Prostate gland (tissue), 2 donors: ENCODE results near the gene RXRB. TPM values are rescaled to one million over a fixed set of nuclear protein-coding genes. Genes with fewer than 3 reads are reported as not detected.

Source experiments
- DNase-seq: peaks from one replicate; pipeline ENCODE4 v3.0.0-alpha.2; 2019; ENCODE audit warnings: low spot score
- H3K27ac ChIP-seq, 2 donors: fragments of 200-600 bp; sonication (generic); 2 replicates each; pipeline ENCODE4 v1.5.1; 2017 to 2019
- H3K27me3 ChIP-seq: fragments of 200-600 bp; sonication (generic); replicated peaks from 2 replicates; pipeline ENCODE4 v1.5.1; 2019; ENCODE audit not compliant: insufficient read depth
- H3K36me3 ChIP-seq, 2 donors: fragments of 200-600 bp; sonication (generic); 1 replicate in 1 of 2; 2 replicates in 1 of 2; pipeline versions ENCODE4 v1.5.1 to v1.8.1; 2017 to 2019
- H3K4me1 ChIP-seq: fragments of 200-600 bp; sonication (generic); replicated peaks from 2 replicates; pipeline ENCODE4 v1.5.1; 2019
- H3K4me3 ChIP-seq, 2 donors: fragments of 200-600 bp; sonication (generic); 2 replicates each; pipeline ENCODE4 v1.5.1; 2017 to 2019
- H3K9me3 ChIP-seq: fragments of 200-600 bp; sonication (generic); 2 replicates; pipeline ENCODE4 v1.5.1; 2017
- POLR2A ChIP-seq: fragments of 450-650 bp; IDR thresholded peaks from one replicate; pipeline ENCODE4 v1.6.1; 2016; ENCODE audit warnings: antibody characterized with exemption, mild to moderate bottlenecking
- POLR2AphosphoS5 ChIP-seq: sonication (generic); formaldehyde crosslinking; IDR thresholded peaks from one replicate; pipeline ENCODE4 v1.6.1; 2017; ENCODE audit warnings: antibody characterized with exemption
- WGBS: methylation state at CpG from one replicate; pipeline ENCODE4 v1.1.5; 2018; 5-methylcytosine and 5-hydroxymethylcytosine counted together
- intact Hi-C: fragments of 100-400 bp; cut with DNase I; formaldehyde crosslinking; loops from one replicate; pipeline ENCODE4 v1.14.2; 2022
- total RNA-seq, 2 donors: library from RNA; depleted of rRNA; stranded (reverse); fragments of >200 nt; gene quantifications; one replicate each; pipeline ENCODE4 v1.1.0, GENCODE V29; 2016
- TF ChIP-seq, protein P1 (sequence below), 4 experiments: fragments of 200-600 bp in 2 of 4; fragments of 450-650 bp in 2 of 4; sonication (generic) in 2 of 4; IDR thresholded peaks; 1 replicate in 3 of 4; 2 replicates in 1 of 4; pipeline ENCODE4 v1.5.1; 2016 to 2019; ENCODE audit warnings: antibody characterized with exemption in 4 of 4, mild to moderate bottlenecking in 2 of 4, moderate library complexity in 2 of 4

Gene RXRB
- total RNA-seq, 2 donors from 2014 or later: 30.6 to 40.5 TPM

DNA sequence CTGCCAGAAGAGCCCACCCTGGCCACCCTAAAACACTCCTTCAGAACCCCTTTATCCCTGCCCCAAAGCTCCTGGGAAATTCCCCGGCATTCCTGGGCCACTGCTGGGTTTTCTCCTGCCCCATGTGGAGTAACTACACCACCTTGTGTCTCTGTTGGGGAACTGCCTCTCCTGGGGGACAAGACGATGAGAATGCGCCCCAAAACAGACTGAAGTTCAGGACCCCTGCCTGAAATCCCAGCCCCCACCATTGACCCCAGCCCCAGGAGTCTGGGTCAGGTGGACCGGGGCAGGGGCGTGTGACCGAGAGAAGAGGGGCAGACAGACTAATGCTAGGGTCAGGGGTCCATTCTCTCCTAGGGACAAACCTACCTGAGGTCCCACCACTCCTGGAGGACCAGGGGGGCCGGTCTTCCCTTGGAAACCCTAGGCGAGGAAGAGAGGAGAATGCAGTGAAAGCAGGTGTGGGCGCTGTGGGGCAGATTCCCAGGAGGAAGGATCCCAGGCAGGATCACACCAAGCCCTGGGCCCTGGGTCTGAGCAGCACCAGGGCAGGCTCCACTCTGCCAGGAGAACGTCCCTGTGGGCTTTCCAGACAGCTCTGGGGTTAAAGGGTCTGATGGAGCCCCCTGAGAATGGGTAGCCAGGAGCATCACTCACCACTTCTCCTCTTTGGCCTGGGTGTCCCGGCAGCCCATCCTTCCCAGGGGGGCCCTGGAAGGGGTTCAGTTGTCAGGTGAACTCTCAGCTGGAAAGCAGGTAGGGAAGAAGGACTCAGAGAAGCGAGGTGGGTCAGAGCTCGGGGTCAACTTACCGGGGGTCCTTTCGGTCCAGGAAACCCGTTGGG, 27.6 kb downstream of the RXRB start:
- Histone ChIP-seq H3K4me1 (no peaks in the 10 kb centered on the region), H3K27ac (no peak overlapping the region), H3K27me3 (no peaks in the 10 kb centered on the region), H3K9me3 (no peaks in the 10 kb centered on the region), H3K4me3 (no peak overlapping the region), H3K36me3 (no peaks in the 10 kb centered on the region)
- DNase-seq: peak; percentile 11
- 70% methylated on average over 16 of the region's 16 CpGs for WGBS
- intact Hi-C loops: no loop called here
- no peak for TF ChIP-seq POLR2AphosphoS5
- no peak for TF ChIP-seq POLR2A
- TF ChIP-seq, protein P1, sequence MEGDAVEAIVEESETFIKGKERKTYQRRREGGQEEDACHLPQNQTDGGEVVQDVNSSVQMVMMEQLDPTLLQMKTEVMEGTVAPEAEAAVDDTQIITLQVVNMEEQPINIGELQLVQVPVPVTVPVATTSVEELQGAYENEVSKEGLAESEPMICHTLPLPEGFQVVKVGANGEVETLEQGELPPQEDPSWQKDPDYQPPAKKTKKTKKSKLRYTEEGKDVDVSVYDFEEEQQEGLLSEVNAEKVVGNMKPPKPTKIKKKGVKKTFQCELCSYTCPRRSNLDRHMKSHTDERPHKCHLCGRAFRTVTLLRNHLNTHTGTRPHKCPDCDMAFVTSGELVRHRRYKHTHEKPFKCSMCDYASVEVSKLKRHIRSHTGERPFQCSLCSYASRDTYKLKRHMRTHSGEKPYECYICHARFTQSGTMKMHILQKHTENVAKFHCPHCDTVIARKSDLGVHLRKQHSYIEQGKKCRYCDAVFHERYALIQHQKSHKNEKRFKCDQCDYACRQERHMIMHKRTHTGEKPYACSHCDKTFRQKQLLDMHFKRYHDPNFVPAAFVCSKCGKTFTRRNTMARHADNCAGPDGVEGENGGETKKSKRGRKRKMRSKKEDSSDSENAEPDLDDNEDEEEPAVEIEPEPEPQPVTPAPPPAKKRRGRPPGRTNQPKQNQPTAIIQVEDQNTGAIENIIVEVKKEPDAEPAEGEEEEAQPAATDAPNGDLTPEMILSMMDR (IDR thresholded peaks at IDR 0.05): peak in 3 of 4 experiments; percentile 19 to 63 (median 61)

DNA sequence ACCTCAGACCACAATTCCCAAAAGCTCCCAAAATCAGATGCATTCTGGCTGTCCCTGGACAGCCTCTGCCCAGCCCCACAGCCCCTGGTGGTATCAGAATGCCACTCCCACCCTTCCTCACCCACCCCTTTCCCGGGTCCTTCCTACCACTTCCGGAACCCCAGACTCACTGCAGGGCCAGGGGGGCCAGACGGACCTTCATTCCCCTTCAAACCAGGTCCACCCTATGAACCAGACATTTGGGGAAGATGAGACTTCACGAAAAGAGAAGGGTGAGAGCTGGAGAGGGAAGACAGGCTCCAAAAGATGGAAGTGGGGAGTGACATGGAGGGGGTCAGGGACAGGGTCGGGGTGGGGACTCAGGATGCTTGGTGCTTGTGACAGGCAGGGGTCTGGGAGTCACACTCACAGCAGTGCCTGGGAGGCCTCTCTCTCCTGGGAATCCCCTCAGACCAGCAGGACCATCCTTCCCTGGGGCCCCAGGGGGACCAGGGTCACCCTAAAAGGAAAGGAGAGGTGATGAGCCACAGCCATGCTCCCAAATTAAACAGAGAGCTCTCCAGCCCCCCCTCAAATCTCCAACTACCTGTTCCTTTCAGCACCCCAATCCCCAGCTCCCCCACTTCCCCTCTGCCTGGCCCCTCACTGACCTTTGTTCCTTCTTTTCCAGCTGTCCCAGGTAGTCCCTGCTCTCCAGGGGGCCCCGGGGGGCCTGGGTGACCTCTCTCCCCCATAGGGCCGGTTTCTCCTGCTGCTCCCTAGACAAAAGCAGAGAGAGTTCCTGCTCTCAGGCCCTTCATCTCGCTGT, 28.4 kb downstream of the RXRB start:
- no peaks in the 10 kb centered on the region for H3K27me3 ChIP-seq
- no peak overlapping the region for H3K4me3 ChIP-seq
- H3K27ac ChIP-seq: no peak overlapping the region
- DNase-seq: no peak
- 73% methylated on average over 8 of the region's 8 CpGs for WGBS
- TF ChIP-seq POLR2A (no peak), POLR2AphosphoS5 (no peak)
- TF ChIP-seq, protein P1 (IDR thresholded peaks at IDR 0.05): no peak
- H3K36me3 ChIP-seq: no peaks in the 10 kb centered on the region
- no peaks in the 10 kb centered on the region for H3K4me1 ChIP-seq
- intact Hi-C loops: no loop called here
- no peaks in the 10 kb centered on the region for H3K9me3 ChIP-seq

- DNase-seq: no peak
- intact Hi-C loops: no loop called here
- Histone ChIP-seq H3K4me3 (no peak overlapping the region), H3K4me1 (no peaks in the 10 kb centered on the region), H3K27me3 (no peaks in the 10 kb centered on the region), H3K36me3 (no peaks in the 10 kb centered on the region), H3K9me3 (no peaks in the 10 kb centered on the region), H3K27ac (no peak overlapping the region)
- no peak for TF ChIP-seq POLR2AphosphoS5
- TF ChIP-seq, protein P1 (IDR thresholded peaks at IDR 0.05): no peak
- TF ChIP-seq POLR2A: no peak
- WGBS: 82% methylated on average over 11 of the region's 11 CpGs
These were observed 29.2 kb downstream of the RXRB start for GRCh38 chr6:33171016-33171879.

GRCh38 chr6:33170176-33171015, 30.1 kb downstream of the RXRB start:
- Histone ChIP-seq H3K4me1 (no peaks in the 10 kb centered on the region), H3K27me3 (no peaks in the 10 kb centered on the region), H3K9me3 (no peaks in the 10 kb centered on the region), H3K36me3 (no peaks in the 10 kb centered on the region), H3K27ac (no peak overlapping the region), H3K4me3 (no peak overlapping the region)
- intact Hi-C loops: no loop called here
- TF ChIP-seq POLR2A: no peak
- no peak for TF ChIP-seq POLR2AphosphoS5
- TF ChIP-seq, protein P1 (IDR thresholded peaks at IDR 0.05): no peak
- DNase-seq: no peak
- 87% methylated on average over 9 of the region's 9 CpGs for WGBS
